Stimulated activated CD4-positive, alpha-beta T cell treated with anti-CD3 and anti-CD28 coated beads, Interleukin-2, amount 100 ng/mL, for 4 hours (primary cell): ENCODE data around the gene CES1.
"Not testable (repeated sequence)": the region's sequence is repeated elsewhere in the genome, so short reads cannot be mapped to it uniquely, and the experiment has no call there.

Experiments used
- DNase-seq: peaks from one replicate; pipeline ENCODE4 v3.0.0-alpha.2; 2020; ENCODE audit warnings: low read depth

The CES1 gene

GRCh38 chr16:55830658-55831294 is 2.1 kb downstream of the CES1 start:
- DNase-seq: no peak

GRCh38 chr16:55829232-55829631 is 3.7 kb downstream of the CES1 start:
- not testable (repeated sequence) for DNase-seq

GRCh38 chr16:55828680-55829079 is 4.2 kb downstream of the CES1 start:
- no peak for DNase-seq

- no peak for DNase-seq
These were observed 7.7 kb downstream of the CES1 start for GRCh38 chr16:55825115-55825728.

GRCh38 chr16:55824473-55825000 is 8.4 kb downstream of the CES1 start:
- no peak for DNase-seq

- no peak for DNase-seq
These were observed 10.6 kb downstream of the CES1 start for GRCh38 chr16:55822280-55822810.

- no peak for DNase-seq
These were observed 11.7 kb downstream of the CES1 start for GRCh38 chr16:55821210-55821609.

GRCh38 chr16:55820615-55821014 is 12.3 kb downstream of the CES1 start:
- DNase-seq: no peak

- DNase-seq: no peak
These were observed 15.5 kb downstream of the CES1 start for GRCh38 chr16:55817236-55817912.

GRCh38 chr16:55816222-55816621 is 16.7 kb downstream of the CES1 start:
- not testable (repeated sequence) for DNase-seq

- no peak for DNase-seq
These were observed 17.6 kb downstream of the CES1 start for GRCh38 chr16:55815320-55815719.

- not testable (repeated sequence) for DNase-seq
These were observed 18.7 kb downstream of the CES1 start for GRCh38 chr16:55814174-55814573.

GRCh38 chr16:55813730-55814129 is 19.2 kb downstream of the CES1 start:
- not testable (repeated sequence) for DNase-seq

GRCh38 chr16:55812951-55813350 is 19.9 kb downstream of the CES1 start:
- no peak for DNase-seq

- DNase-seq: no peak
These were observed 21.1 kb downstream of the CES1 start for GRCh38 chr16:55811811-55812210.

- no peak for DNase-seq
These were observed 22.4 kb downstream of the CES1 start for GRCh38 chr16:55810451-55810961.

GRCh38 chr16:55809851-55810250 is 23.0 kb downstream of the CES1 start:
- DNase-seq: no peak

- DNase-seq: no peak
These were observed 23.5 kb downstream of the CES1 start for GRCh38 chr16:55809386-55809785.

- not testable (repeated sequence) for DNase-seq
These were observed 24.6 kb downstream of the CES1 start for GRCh38 chr16:55808286-55808685.

GRCh38 chr16:55805104-55805503 is 27.8 kb downstream of the CES1 start:
- DNase-seq: not testable (repeated sequence)

- not testable (repeated sequence) for DNase-seq
These were observed 29.2 kb downstream of the CES1 start for GRCh38 chr16:55803681-55804080.

- DNase-seq: not testable (repeated sequence)
These were observed 39.9 kb downstream of the CES1 start for GRCh38 chr16:55792934-55793374.
